K562 (cell line): ENCODE results near the gene MAST4. TPM values are rescaled to one million over a fixed set of nuclear protein-coding genes. Genes with fewer than 3 reads are reported as not detected.

Experiments used
- ATAC-seq: fragments of 200-7000 bp; cut with Tn5 transposase; 3 replicates; pipeline ENCODE4 v1.9.1; 2020; ENCODE audit warnings: moderate library complexity
- BruUV-seq: library from RNA; stranded (reverse); fragments of 400-500 nt; replicated peaks from 2 replicates; lab custom pipeline; 2021; lab: Mats Ljungman, UMichigan
- CTCF ChIA-PET: fragments of 300-600 bp; formaldehyde crosslinking; extraction: SDS; loops from one replicate; lab custom pipeline; 2021; ENCODE audit warnings: low intra/inter-chr PET ratio; lab: Yijun Ruan, JAX
- POLR2A ChIA-PET: fragments of 300-600, 350-650 bp; sonication (Branson Sonifier 250); formaldehyde crosslinking; extraction: SDS; loops from one replicate; lab custom pipeline; 2021; ENCODE audit warnings: antibody characterized with exemption, inconsistent platforms; lab: Yijun Ruan, JAX
- DNase-seq, 4 experiments: peaks; one replicate each; pipeline versions ENCODE4 v3.0.0 to v3.0.0-alpha.2; 2011 to 2018; ENCODE audit warnings: low spot score in 3 of 4, mixed read lengths in 3 of 4; ENCODE audit errors: extremely low read depth in 1 of 4
- FAIRE-seq: peaks from 2 replicates; lab custom pipeline; 2011; peaks lifted over from hg19 to GRCh38; lab: Jason Lieb, UNC
- H2AFZ ChIP-seq: 2 replicates; pipeline ENCODE4 v1.6.0; 2011; ENCODE audit warnings: low read depth, low read length, control low read depth, inconsistent platforms
- H3K27ac ChIP-seq: fragments of 200-600 bp; 3 replicates; pipeline ENCODE4 v1.8.0; 2011; ENCODE audit warnings: low read depth, mild to moderate bottlenecking, control low read depth, inconsistent platforms, low read length, moderate library complexity, mixed read lengths; ENCODE audit errors: extremely low read depth
- H3K27me3 ChIP-seq, 2 experiments: fragments of 300-600 bp in 1 of 2; 2 replicates in 1 of 2; 3 replicates in 1 of 2; pipeline versions ENCODE4 v1.6.0 to v1.8.0; 2011; ENCODE audit warnings: inconsistent platforms in 2 of 2, low read length in 2 of 2, mild to moderate bottlenecking in 1 of 2, mixed read lengths in 1 of 2, moderate library complexity in 1 of 2; ENCODE audit not compliant: control insufficient read depth in 2 of 2, insufficient read depth in 2 of 2
- H3K36me3 ChIP-seq: fragments of 300-600 bp; 3 replicates; pipeline ENCODE4 v1.8.0; 2011; ENCODE audit warnings: mild to moderate bottlenecking, low read length, inconsistent platforms; ENCODE audit not compliant: control insufficient read depth, insufficient read depth
- H3K4me1 ChIP-seq, 2 experiments: fragments of 200-600 bp in 1 of 2; replicated peaks in 1 of 2; 2 replicates in 1 of 2; 3 replicates in 1 of 2; pipeline versions ENCODE4 v1.5.1 to v1.8.0; 2011; ENCODE audit warnings: inconsistent platforms in 2 of 2, low read length in 2 of 2, mild to moderate bottlenecking in 1 of 2, mixed read lengths in 1 of 2, moderate library complexity in 1 of 2; ENCODE audit not compliant: control insufficient read depth in 2 of 2, insufficient read depth in 2 of 2
- H3K4me2 ChIP-seq: 2 replicates; pipeline ENCODE4 v1.6.1; 2011; ENCODE audit warnings: low read length, control low read depth, inconsistent platforms, mixed read lengths; ENCODE audit not compliant: insufficient read depth
- H3K4me3 ChIP-seq: fragments of 200-600 bp; sonication (generic), shearing (Covaris generic); 2 replicates; pipeline ENCODE4 v1.5.1; 2016; ENCODE audit warnings: control low read depth, inconsistent platforms
- H3K79me2 ChIP-seq: fragments of 200-600 bp; 3 replicates; pipeline ENCODE4 v1.8.0; 2011; ENCODE audit warnings: low read length, inconsistent platforms; ENCODE audit not compliant: control insufficient read depth, insufficient read depth
- H3K9ac ChIP-seq, 2 experiments: 2 replicates each; pipeline versions ENCODE4 v1.6.0 to v1.6.1; 2011; ENCODE audit warnings: low read depth in 2 of 2, low read length in 2 of 2, control low read depth in 1 of 2, inconsistent platforms in 1 of 2, mild to moderate bottlenecking in 1 of 2, mixed read lengths in 1 of 2; ENCODE audit not compliant: insufficient read depth in 1 of 2
- H3K9me1 ChIP-seq: one replicate; pipeline ENCODE4 v1.6.0; 2011; ENCODE audit warnings: inconsistent platforms, mild to moderate bottlenecking, low read length, moderate library complexity; ENCODE audit not compliant: control insufficient read depth, insufficient read depth
- H3K9me3 ChIP-seq: replicated peaks from 2 replicates; pipeline ENCODE4 v1.5.1; 2011; ENCODE audit warnings: low read depth, low read length, inconsistent platforms; ENCODE audit not compliant: control insufficient read depth, insufficient read depth
- H4K20me1 ChIP-seq: replicated peaks from 2 replicates; pipeline ENCODE4 v1.6.1; 2011; ENCODE audit warnings: low read length, inconsistent platforms, mixed read lengths; ENCODE audit not compliant: control insufficient read depth, insufficient read depth
- CREM ChIP-seq: IDR thresholded peaks from 2 replicates; pipeline ENCODE4 v1.6.1; 2014; ENCODE audit warnings: antibody characterized with exemption, low read depth
- GATA2 ChIP-seq: sonication (generic); formaldehyde crosslinking; IDR thresholded peaks from 2 replicates; pipeline ENCODE4 v1.4.0; 2020; ENCODE audit warnings: mild to moderate bottlenecking, missing genetic modification reagents
- IFI16 ChIP-seq: fragments of 250-450 bp; sonication (Bioruptor Pico); IDR thresholded peaks from 2 replicates; pipeline ENCODE4 v2.1.2; 2022; ENCODE audit warnings: mild to moderate bottlenecking, inconsistent platforms
- KHSRP ChIP-seq: fragments of 450-650 bp; IDR thresholded peaks from 2 replicates; pipeline ENCODE4 v1.6.1; 2017
- PHB2 ChIP-seq: fragments of 450-650 bp; IDR thresholded peaks from 2 replicates; pipeline ENCODE4 v1.6.1; 2017; ENCODE audit warnings: low read depth
- SAFB2 ChIP-seq: fragments of 200-400 bp; formaldehyde crosslinking; IDR thresholded peaks from 2 replicates; pipeline ENCODE4 v1.6.1; 2018; ENCODE audit warnings: borderline replicate concordance, low read length, low read depth, moderate library complexity; ENCODE audit not compliant: severe bottlenecking
- WGBS: fragments of 100-300 bp; shearing (Covaris generic); methylation state at CpG from one replicate; pipeline ENCODE4 v1.1.6; 2016; ENCODE audit warnings: low coverage, mixed read lengths; ENCODE audit not compliant: insufficient coverage; ENCODE audit errors: missing lambda C conversion rate; 5-methylcytosine and 5-hydroxymethylcytosine counted together
- in situ Hi-C: fragments of 300-500 bp; cut with MboI; formaldehyde crosslinking; loops from 4 replicates; pipeline ENCODE4 v1.15.0; 2018; ENCODE audit warnings: inconsistent platforms, mixed read lengths
- intact Hi-C: fragments of 100-400 bp; cut with micrococcal nuclease; formaldehyde crosslinking; loops from 2 replicates; pipeline ENCODE4 v1.14.2; 2022
- polyA plus RNA-seq, 8 experiments: library from polyadenylated mRNA; depleted of rRNA in 4 of 8; stranded (reverse) in 5 of 8; unstranded in 3 of 8; fragments of >200 nt; fragmentation: Nextera tagmentation in 2 of 8; fragmentation: Illumina TruSeq in 1 of 8; extraction: Ambion mirVana in 2 of 8; extraction: Trizol in 1 of 8; gene quantifications; 2 replicates each; pipeline versions ENCODE4 v1.2.1 to v1.2.3, GENCODE V29; 2011 to 2014; ENCODE audit warnings: inconsistent platforms in 1 of 8, missing spikeins in 1 of 8
- total RNA-seq, 7 experiments: library from RNA; depleted of rRNA in 6 of 7; stranded (reverse); fragments of >200 nt in 6 of 7; fragmentation: Illumina TruSeq in 2 of 7; extraction: Trizol in 2 of 7; gene quantifications; 2 replicates each; pipeline versions ENCODE4 v1.2.1 to v1.2.3, GENCODE V29; 2011 to 2021; ENCODE audit warnings: low replicate concordance in 1 of 7

Gene MAST4
- total and polyA plus RNA-seq, 9 of the 15 experiments (the other 6 are each of a cell fraction or from before 2014, with no cell fraction given), result 0.88 to 10.1 (median 5.2) TPM

DNA sequence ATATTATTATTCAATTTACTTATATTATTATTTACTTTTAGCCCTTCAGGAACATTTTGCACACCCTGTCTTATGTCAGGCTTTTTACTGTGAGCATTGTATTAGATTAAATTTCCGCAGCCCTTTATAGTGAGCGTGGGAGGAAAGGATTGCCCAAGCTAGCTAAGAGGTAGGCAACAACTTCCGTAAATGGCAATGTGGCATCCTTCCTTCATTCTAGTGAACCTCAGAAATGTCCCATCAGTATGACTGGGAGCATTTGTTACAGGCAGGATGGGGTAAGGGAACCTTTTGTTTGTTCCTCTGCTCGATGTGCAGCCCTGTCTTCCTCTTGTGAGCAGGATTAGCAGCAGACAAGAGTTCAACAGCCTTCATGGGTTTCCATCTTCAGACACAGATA lies 606.6 kb downstream of the MAST4 start:
- ChIA-PET POLR2A (interaction anchor here (0.6 kb wide), 2 partner anchors 8 to 198 kb away, joined by 3 to 4 read pairs; no protein-coding TSS in a partner anchor), CTCF (no interaction called here)
- Histone ChIP-seq H3K9ac (no peak overlapping the region), H3K79me2 (no peaks in the 10 kb centered on the region), H4K20me1 (no peaks in the 10 kb centered on the region; the same call in 1 of the 2 replicates), H2AFZ (no peak overlapping the region), H3K27ac (no peak overlapping the region), H3K4me2 (no peak overlapping the region), H3K36me3 (no peaks in the 10 kb centered on the region), H3K9me1 (no peaks in the 10 kb centered on the region), H3K27me3 (peaks cover 6 to 18% of the 10 kb centered on the region in 2 experiments; a peak in 3 of 5 replicates), H3K4me1 (no peaks in the 10 kb centered on the region), H3K4me3 (no peak overlapping the region), H3K9me3 (no peaks in the 10 kb centered on the region)
- intact Hi-C loops, result no loop called here
- in situ Hi-C loops, result no loop called here
- ATAC-seq, result no peak
- FAIRE-seq, result no peak
- no peak for TF ChIP-seq IFI16 (CRISPR knock-in tag)
- no peak for DNase-seq
- BruUV-seq, result no TSS peak
- WGBS, result 4% methylated on average over 4 of the region's 4 CpGs

DNA sequence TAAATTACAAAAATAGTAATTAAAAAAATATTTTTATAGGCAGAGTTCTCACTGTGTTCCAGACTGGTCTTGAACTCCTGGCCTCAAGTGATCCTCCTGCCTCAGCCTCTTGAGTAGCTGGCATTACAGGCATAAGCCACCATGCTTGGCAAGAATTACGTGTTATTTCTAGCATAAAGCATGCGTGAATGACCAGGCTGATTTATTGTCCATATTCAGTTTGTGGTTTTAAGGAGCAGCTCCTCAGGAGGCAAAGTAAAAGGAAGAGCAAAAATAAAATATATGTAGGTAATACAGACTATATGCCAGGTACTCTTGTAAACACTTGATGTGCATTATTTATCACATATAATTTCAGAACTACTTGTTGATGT lies 607.5 kb downstream of the MAST4 start:
- no peaks in the 10 kb centered on the region for H3K36me3 ChIP-seq
- H2AFZ ChIP-seq, result no peak overlapping the region
- TF ChIP-seq CREM, result no peak
- no peak for TF ChIP-seq PHB2
- no peak for TF ChIP-seq SAFB2
- TF ChIP-seq GATA2, result no peak
- no peak for TF ChIP-seq KHSRP
- TF ChIP-seq, all 486 proteins: peak for 0
- FAIRE-seq (no peak), DNase-seq (no peak), ATAC-seq (no peak)
- Histone ChIP-seq H3K4me1 (no peaks in the 10 kb centered on the region), H3K9me1 (no peaks in the 10 kb centered on the region), H3K79me2 (no peaks in the 10 kb centered on the region), H3K27me3 (peaks cover 6 to 18% of the 10 kb centered on the region in 2 experiments; a peak in 3 of 5 replicates), H4K20me1 (peaks cover 5% of the 10 kb centered on the region; the same call in 1 of the 2 replicates), H3K27ac (no peak overlapping the region), H3K4me2 (no peak overlapping the region), H3K9me3 (no peaks in the 10 kb centered on the region), H3K4me3 (no peak overlapping the region), H3K9ac (no peak overlapping the region)
- ChIA-PET POLR2A (no interaction called here), CTCF (no interaction called here)
- intact Hi-C loops, result no loop called here
- no TSS peak for BruUV-seq
- in situ Hi-C loops, result no loop called here
- 0% methylated on average over 2 of the region's 2 CpGs for WGBS
